Ramos (cell line): Measurements from ENCODE around the gene KCNK4.

Source experiments
- in situ Hi-C: fragments of 300-500 bp; cut with MboI; formaldehyde crosslinking; loops from one replicate; pipeline ENCODE4 v1.14.3; 2022; ENCODE audit warnings: low sequenced_read_pairs; ENCODE audit not compliant: unreplicated experiment

KCNK4 gene

GRCh38 chr11:64267207-64267945 lies 23.7 kb upstream of the KCNK4 start:
- in situ Hi-C loops, result no loop called here

GRCh38 chr11:64268025-64268892 lies 22.8 kb upstream of the KCNK4 start:
- in situ Hi-C loops, result no loop called here

- in situ Hi-C loops, result no loop called here
Observed at GRCh38 chr11:64268893-64269539, 22.1 kb upstream of the KCNK4 start.

GRCh38 chr11:64269540-64270220 lies 21.4 kb upstream of the KCNK4 start:
- in situ Hi-C loops, result no loop called here

GRCh38 chr11:64275031-64275800 lies 15.9 kb upstream of the KCNK4 start:
- in situ Hi-C loops, result no loop called here

GRCh38 chr11:64275841-64276240 lies 15.3 kb upstream of the KCNK4 start:
- in situ Hi-C loops, result no loop called here

GRCh38 chr11:64276653-64277431 lies 14.3 kb upstream of the KCNK4 start:
- in situ Hi-C loops, result no loop called here

- in situ Hi-C loops, result no loop called here
Observed at GRCh38 chr11:64278576-64279190, 12.4 kb upstream of the KCNK4 start.

GRCh38 chr11:64281957-64282770 lies 8.9 kb upstream of the KCNK4 start:
- in situ Hi-C loops, result no loop called here

- in situ Hi-C loops, result no loop called here
Observed at GRCh38 chr11:64283092-64283491, 8.0 kb upstream of the KCNK4 start.

GRCh38 chr11:64284048-64284961 lies 6.8 kb upstream of the KCNK4 start, which contains the start of gene BAD:
TSS of gene BAD (minus strand) at chr11:64284665. CDS start at chr11:64284368, 297 bp downstream.
- in situ Hi-C loops, result no loop called here

- in situ Hi-C loops, result no loop called here
Observed at GRCh38 chr11:64284962-64285884, 5.9 kb upstream of the KCNK4 start, which contains the start of gene GPR137. TSS of gene GPR137 (plus strand) at chr11:64285848. CDS start at chr11:64286525, 677 bp downstream.

- in situ Hi-C loops, result no loop called here
Observed at GRCh38 chr11:64285885-64286800, 5.0 kb upstream of the KCNK4 start.

- in situ Hi-C loops, result no loop called here
Observed at GRCh38 chr11:64286801-64287159, 4.3 kb upstream of the KCNK4 start.
